ENCODE results near the gene LRATD1. TPM values are rescaled to one million over a fixed set of nuclear protein-coding genes. Genes with fewer than 3 reads are reported as not detected.

Gene LRATD1
- 0.31 and 0.39 TPM in 2 replicates for total RNA-seq (2021)
- long read RNA-seq, full-length matches to known transcripts = 2 of 3 reads
- long read RNA-seq, partial matches to known transcripts = 1 of 3 reads
- long read RNA-seq, other reads (novel, unspliced or antisense) = 0 of 3 reads

GRCh38 chr2:14632133-14632936 is at the start of gene LRATD1:
LRATD1 (plus strand) TSS chr2:14632717; CDS start chr2:14633980, 1,263 bp downstream.
- H2AK5ac ChIP-seq (ENCODE audit: insufficient read length, low read length) = no peak within 1 kb of the TSS
- Mint-ChIP-seq H3K9me3 (no peaks in the 10 kb centered on the region; a peak in 2 of 5 replicates), H3K4me3 (peak within 1 kb of the TSS; percentile 60 to 91), H3K4me1 (peaks cover 22 to 29% of the 10 kb centered on the region in 2 experiments), H3K27me3 (ENCODE audit: low read depth) (peaks cover 88% of the 10 kb centered on the region), H3K36me3 (ENCODE audit: insufficient read depth in 1 of 3, low read depth in 3 of 3) (no peaks in the 10 kb centered on the region; a peak in 1 of 7 replicates), H3K27ac (no peak within 1 kb of the TSS; a peak in 1 of 7 replicates)
- no peak within 1 kb of the TSS for H3K4ac ChIP-seq (ENCODE audit: low read depth, low read length)
- peak; percentile 94 for DNase-seq
- no peak within 1 kb of the TSS for H4K91ac ChIP-seq (ENCODE audit: insufficient read length, low read depth, low read length)
- no peak within 1 kb of the TSS for H2AFZ ChIP-seq (ENCODE audit: low read length)
- no peaks in the 10 kb centered on the region for H3K9me3 ChIP-seq (ENCODE audit: control insufficient read depth, low read depth, low read length)
- H3K4me1 ChIP-seq (ENCODE audit: insufficient read depth, low read length) = peaks cover 3% of the 10 kb centered on the region; the same call in 1 of the 2 replicates
- H4K20me1 ChIP-seq (ENCODE audit: control insufficient read depth, insufficient read depth, insufficient read length) = no peaks in the 10 kb centered on the region
- H3K23ac ChIP-seq (ENCODE audit: insufficient read length, low read depth, low read length) = no peak within 1 kb of the TSS
- peaks cover 25% of the 10 kb centered on the region for H3K27me3 ChIP-seq (ENCODE audit: insufficient read depth, low read length)
- H4K8ac ChIP-seq (replicated peaks; ENCODE audit: insufficient read length, low read depth, low read length) = no peak within 1 kb of the TSS
- no CpG with 5 or more reads among the region's 81 CpGs for WGBS (ENCODE audit: extremely low coverage, insufficient read length, low lambda C conversion rate)
- H3K23me2 ChIP-seq (ENCODE audit: insufficient read length, low read depth, low read length, poor library complexity, severe bottlenecking) = peaks cover 18% of the 10 kb centered on the region
- no peak within 1 kb of the TSS for H3K27ac ChIP-seq (ENCODE audit: insufficient read length, low read depth, low read length)
- no peak within 1 kb of the TSS for H4K5ac ChIP-seq (ENCODE audit: insufficient read length, low read depth, low read length)
- no peak within 1 kb of the TSS for H2BK15ac ChIP-seq (ENCODE audit: low read depth, low read length)
- no peak within 1 kb of the TSS for H3K14ac ChIP-seq (ENCODE audit: insufficient read depth, low read length)
- H3K4me2 ChIP-seq (ENCODE audit: insufficient read depth, insufficient read length, low read length) = peak within 1 kb of the TSS; percentile 75
- H3K56ac ChIP-seq (ENCODE audit: insufficient read length, low read depth, low read length) = no peak within 1 kb of the TSS
- no peaks in the 10 kb centered on the region for H3K79me2 ChIP-seq (ENCODE audit: insufficient read depth, low read length)
- H3K9ac ChIP-seq (ENCODE audit: extremely low read depth, insufficient read length, low read length) = peak within 1 kb of the TSS; percentile 45
- no peak within 1 kb of the TSS for H2BK5ac ChIP-seq (ENCODE audit: insufficient read length, low read length)
- no peak within 1 kb of the TSS for H3K18ac ChIP-seq (ENCODE audit: insufficient read length, low read depth, low read length)
- no peaks in the 10 kb centered on the region for H3K79me1 ChIP-seq (ENCODE audit: insufficient read depth, low read depth, low read length, poor library complexity, severe bottlenecking)
- H2BK12ac ChIP-seq (ENCODE audit: insufficient read length, low read depth, low read length) = no peak within 1 kb of the TSS
- H2BK120ac ChIP-seq (ENCODE audit: low read depth, low read length, poor library complexity, severe bottlenecking) = no peak within 1 kb of the TSS
- H2BK20ac ChIP-seq (ENCODE audit: low read depth, low read length, poor library complexity, severe bottlenecking) = no peak within 1 kb of the TSS
- no peak for TF ChIP-seq CTCF (conservative IDR thresholded peaks at IDR 0.05)
- no peak within 1 kb of the TSS for H3T11ph ChIP-seq (ENCODE audit: low read length)

Data from H9 (cell line).